ENCODE data around the gene PDE4D. TPM values are rescaled to one million over a fixed set of nuclear protein-coding genes. Genes with fewer than 3 reads are reported as not detected.

Gene PDE4D
- total and polyA plus RNA-seq, 3 donors from 2014 or later = 7.8 to 13.9 (median 8.7) TPM

DNA sequence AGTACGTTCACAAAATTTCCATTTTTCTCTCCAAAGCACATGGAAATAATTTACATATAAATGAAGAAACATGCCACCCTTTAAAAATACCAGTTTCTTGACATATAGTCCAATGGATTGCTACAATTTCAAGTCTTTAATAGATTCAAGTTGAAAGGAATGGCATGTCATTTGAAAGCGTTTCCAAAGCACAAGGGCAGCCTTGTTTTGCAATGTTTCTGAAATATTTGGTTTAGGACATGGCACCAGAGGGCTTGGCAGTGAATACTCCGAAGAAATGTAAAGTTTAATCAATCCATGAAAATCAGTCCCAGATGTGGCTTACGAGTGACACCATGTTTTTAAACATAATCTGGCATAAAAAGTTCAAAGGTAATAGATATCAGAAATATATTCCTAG lies 333.7 kb downstream of the PDE4D start:
- Histone ChIP-seq H3K4me1 (no peaks in the 10 kb centered on the region), H3K27ac (no peak overlapping the region), H3K4me3 (no peak overlapping the region), H3K27me3 (no peaks in the 10 kb centered on the region), H3K36me3 (ENCODE audit: low read depth, missing control alignments) (no peaks in the 10 kb centered on the region), H3K9me3 (no peaks in the 10 kb centered on the region)
- 95 to 96% methylated on average over 4 of the region's 4 CpGs for WGBS, 2 donors
- intact Hi-C loops (cut with DNase I; ENCODE audit: low total_unique reads) = no loop called here
- DNase-seq = no peak
- TF ChIP-seq POLR2A (IDR thresholded peaks at IDR 0.05) = no peak

- no peak overlapping the region for H3K4me3 ChIP-seq
- intact Hi-C loops (cut with DNase I; ENCODE audit: low total_unique reads) = no loop called here
- no peak for DNase-seq
- H3K36me3 ChIP-seq (ENCODE audit: low read depth, missing control alignments) = no peaks in the 10 kb centered on the region
- no peaks in the 10 kb centered on the region for H3K4me1 ChIP-seq
- no peak overlapping the region for H3K27ac ChIP-seq
- H3K9me3 ChIP-seq = no peaks in the 10 kb centered on the region
- 69 to 75% methylated on average over 3 of the region's 3 CpGs for WGBS, 2 donors
- TF ChIP-seq POLR2A (IDR thresholded peaks at IDR 0.05) = no peak
- TF ChIP-seq, protein P1, sequence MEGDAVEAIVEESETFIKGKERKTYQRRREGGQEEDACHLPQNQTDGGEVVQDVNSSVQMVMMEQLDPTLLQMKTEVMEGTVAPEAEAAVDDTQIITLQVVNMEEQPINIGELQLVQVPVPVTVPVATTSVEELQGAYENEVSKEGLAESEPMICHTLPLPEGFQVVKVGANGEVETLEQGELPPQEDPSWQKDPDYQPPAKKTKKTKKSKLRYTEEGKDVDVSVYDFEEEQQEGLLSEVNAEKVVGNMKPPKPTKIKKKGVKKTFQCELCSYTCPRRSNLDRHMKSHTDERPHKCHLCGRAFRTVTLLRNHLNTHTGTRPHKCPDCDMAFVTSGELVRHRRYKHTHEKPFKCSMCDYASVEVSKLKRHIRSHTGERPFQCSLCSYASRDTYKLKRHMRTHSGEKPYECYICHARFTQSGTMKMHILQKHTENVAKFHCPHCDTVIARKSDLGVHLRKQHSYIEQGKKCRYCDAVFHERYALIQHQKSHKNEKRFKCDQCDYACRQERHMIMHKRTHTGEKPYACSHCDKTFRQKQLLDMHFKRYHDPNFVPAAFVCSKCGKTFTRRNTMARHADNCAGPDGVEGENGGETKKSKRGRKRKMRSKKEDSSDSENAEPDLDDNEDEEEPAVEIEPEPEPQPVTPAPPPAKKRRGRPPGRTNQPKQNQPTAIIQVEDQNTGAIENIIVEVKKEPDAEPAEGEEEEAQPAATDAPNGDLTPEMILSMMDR (IDR thresholded peaks at IDR 0.05) = no peak
- no peaks in the 10 kb centered on the region for H3K27me3 ChIP-seq
Observed at GRCh38 chr5:59559323-59559722, 334.2 kb downstream of the PDE4D start.

GRCh38 chr5:59558501-59558900 lies 335.0 kb downstream of the PDE4D start:
- H3K27me3 ChIP-seq = no peaks in the 10 kb centered on the region
- DNase-seq = no peak
- H3K4me1 ChIP-seq = no peaks in the 10 kb centered on the region
- TF ChIP-seq, protein P1 (IDR thresholded peaks at IDR 0.05) = no peak
- TF ChIP-seq POLR2A (IDR thresholded peaks at IDR 0.05) = no peak
- intact Hi-C loops (cut with DNase I; ENCODE audit: low total_unique reads) = no loop called here
- no peak overlapping the region for H3K4me3 ChIP-seq
- WGBS, 2 donors = 96 to 97% methylated on average over 1 of the region's 1 CpG
- H3K27ac ChIP-seq = no peak overlapping the region
- no peaks in the 10 kb centered on the region for H3K9me3 ChIP-seq
- H3K36me3 ChIP-seq (ENCODE audit: low read depth, missing control alignments) = no peaks in the 10 kb centered on the region

- H3K27ac ChIP-seq = no peak overlapping the region
- DNase-seq = no peak
- intact Hi-C loops (cut with DNase I; ENCODE audit: low total_unique reads) = no loop called here
- no peaks in the 10 kb centered on the region for H3K36me3 ChIP-seq (ENCODE audit: low read depth, missing control alignments)
- H3K27me3 ChIP-seq = no peaks in the 10 kb centered on the region
- TF ChIP-seq POLR2A (IDR thresholded peaks at IDR 0.05) = no peak
- TF ChIP-seq, protein P1 (IDR thresholded peaks at IDR 0.05) = no peak
- no peak overlapping the region for H3K4me3 ChIP-seq
- no peaks in the 10 kb centered on the region for H3K9me3 ChIP-seq
- H3K4me1 ChIP-seq = no peaks in the 10 kb centered on the region
Observed at GRCh38 chr5:59557572-59557971, 336.0 kb downstream of the PDE4D start.

DNA sequence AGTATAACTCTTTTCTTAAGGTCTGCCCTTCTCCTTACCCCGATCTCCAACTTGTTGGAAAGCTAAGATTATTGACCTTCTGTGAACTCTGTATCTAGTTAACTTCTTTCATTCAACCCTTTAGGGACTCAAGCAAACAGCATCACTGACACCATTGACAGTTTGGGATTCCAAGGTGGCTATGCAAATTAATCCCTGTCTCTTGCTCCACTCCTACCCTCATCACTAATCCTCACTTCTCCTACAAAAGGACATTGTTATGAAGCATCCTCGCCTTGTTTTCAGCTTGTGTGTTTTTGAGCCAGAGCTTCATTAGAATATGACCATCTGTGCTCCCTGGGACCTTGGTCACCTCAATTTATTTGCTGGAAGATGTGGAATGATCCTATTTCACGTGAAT lies 337.9 kb downstream of the PDE4D start:
- H3K4me1 ChIP-seq = no peaks in the 10 kb centered on the region
- H3K27ac ChIP-seq = no peak overlapping the region
- TF ChIP-seq, protein P1 (IDR thresholded peaks at IDR 0.05) = no peak
- TF ChIP-seq POLR2A (IDR thresholded peaks at IDR 0.05) = no peak
- WGBS, 2 donors = 88 to 91% methylated on average over 3 of the region's 3 CpGs
- no peak overlapping the region for H3K4me3 ChIP-seq
- intact Hi-C loops (cut with DNase I; ENCODE audit: low total_unique reads) = no loop called here
- DNase-seq = no peak
- H3K9me3 ChIP-seq = no peaks in the 10 kb centered on the region
- H3K27me3 ChIP-seq = no peaks in the 10 kb centered on the region
- H3K36me3 ChIP-seq (ENCODE audit: low read depth, missing control alignments) = no peaks in the 10 kb centered on the region
